ENCODE data around the gene MAPK1IP1L.
"Not testable (repeated sequence)": the region's sequence is repeated elsewhere in the genome, so short reads cannot be mapped to it uniquely, and the experiment has no call there.

MAPK1IP1L gene

DNA sequence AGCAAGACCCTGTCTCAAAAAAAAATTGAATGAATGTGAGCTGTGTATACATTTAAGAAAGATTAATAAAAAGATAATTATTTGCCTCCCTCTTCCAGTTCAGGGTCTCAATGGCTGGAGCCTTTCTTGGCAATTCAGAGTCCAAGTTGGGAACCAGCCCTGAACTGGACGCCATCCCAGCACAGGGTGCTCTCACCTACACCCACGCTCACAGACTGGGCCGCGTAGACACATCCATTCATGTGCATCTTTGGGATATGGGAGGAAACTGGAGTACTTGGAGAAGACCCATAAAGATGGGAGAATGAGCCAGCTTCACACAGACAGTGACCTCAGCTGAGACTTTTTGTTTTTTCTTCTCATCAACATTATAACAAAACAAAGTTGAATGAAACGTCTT, 6.5 kb downstream of the MAPK1IP1L start:
- no peak for DNase-seq (ENCODE audit: low read depth)

DNA sequence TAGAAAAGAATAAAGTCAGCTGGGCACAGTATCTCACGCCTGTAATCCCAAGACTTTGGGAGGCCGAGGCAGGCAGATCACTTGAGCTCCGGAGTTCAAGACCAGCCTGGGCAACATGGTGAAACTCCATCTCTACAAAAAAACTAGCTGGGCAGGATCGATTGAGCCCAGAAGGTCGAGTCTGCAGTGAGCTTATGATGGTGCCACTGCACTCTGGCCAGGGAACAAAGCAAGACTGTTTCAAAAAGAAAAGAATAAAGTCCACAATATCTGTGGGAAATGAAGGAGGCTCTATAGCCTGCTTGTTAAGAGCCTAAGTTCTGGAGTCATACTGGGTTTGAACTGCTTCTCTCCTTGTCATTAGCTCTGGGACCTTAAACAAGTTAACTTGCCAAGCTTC, 7.9 kb downstream of the MAPK1IP1L start:
- DNase-seq (ENCODE audit: low read depth): no peak

DNA sequence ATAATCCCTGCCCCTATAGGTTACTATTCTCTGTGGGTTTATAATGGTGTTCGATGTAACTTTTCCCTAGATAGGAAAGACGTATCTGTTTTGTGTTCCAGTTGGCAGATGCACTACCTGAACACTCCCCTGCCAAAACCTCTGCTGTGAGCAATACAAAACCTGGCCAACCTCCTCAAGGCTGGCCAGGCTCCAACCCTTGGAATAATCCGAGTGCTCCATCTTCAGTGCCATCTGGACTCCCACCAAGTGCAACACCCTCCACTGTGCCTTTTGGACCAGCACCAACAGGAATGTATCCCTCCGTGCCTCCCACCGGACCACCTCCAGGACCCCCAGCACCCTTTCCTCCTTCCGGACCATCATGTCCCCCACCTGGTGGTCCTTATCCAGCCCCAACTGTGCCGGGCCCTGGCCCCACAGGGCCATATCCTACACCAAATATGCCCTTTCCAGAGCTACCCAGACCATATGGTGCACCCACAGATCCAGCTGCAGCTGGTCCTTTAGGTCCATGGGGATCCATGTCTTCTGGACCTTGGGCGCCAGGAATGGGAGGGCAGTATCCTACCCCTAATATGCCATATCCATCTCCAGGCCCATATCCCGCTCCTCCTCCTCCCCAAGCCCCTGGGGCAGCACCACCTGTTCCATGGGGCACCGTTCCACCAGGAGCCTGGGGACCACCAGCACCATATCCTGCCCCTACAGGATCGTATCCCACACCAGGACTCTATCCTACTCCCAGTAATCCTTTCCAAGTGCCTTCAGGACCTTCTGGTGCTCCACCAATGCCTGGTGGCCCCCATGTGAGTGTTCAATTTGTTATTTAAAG, 11.3 kb downstream of the MAPK1IP1L start:
- no peak for DNase-seq (ENCODE audit: low read depth)

DNA sequence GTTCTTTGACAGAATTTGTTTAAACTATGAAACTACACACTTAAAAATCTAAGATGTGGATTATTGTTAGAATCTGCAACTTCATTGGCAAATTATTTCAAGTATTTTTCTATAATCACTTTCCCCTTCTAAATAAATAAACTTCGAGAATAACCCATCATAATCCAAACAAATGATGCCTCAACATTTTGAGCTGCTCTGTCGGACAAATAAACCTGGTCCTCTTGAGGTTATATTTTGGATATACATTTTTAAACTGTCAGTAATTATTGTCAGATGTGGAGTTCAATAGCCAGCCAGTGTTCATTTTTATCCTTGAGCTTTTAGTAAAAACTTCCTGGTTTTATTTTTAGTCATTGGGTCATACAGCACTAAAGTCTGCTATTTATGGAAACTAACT, 13.4 kb downstream of the MAPK1IP1L start:
- DNase-seq (ENCODE audit: low read depth): not testable (repeated sequence)

DNA sequence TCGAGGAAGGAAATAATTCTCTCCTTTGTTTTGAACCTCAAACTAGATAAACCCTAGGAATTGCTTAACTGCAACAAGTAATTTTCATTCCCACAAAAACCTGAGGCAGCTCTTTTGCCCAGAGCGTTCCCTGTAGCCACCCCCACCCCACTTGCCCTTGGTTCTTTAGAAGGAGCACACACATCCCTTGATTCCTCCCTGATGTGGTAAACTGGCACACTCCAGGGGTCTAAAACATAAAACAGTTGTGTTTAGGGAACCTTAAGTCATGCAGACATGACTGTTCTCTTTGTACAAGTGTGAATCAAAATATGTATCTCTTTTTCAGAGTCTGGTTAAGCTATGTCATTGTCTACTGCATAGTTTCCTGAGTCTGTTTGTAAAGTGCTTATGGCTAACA, 14.0 kb downstream of the MAPK1IP1L start:
- DNase-seq (ENCODE audit: low read depth): no peak

DNA sequence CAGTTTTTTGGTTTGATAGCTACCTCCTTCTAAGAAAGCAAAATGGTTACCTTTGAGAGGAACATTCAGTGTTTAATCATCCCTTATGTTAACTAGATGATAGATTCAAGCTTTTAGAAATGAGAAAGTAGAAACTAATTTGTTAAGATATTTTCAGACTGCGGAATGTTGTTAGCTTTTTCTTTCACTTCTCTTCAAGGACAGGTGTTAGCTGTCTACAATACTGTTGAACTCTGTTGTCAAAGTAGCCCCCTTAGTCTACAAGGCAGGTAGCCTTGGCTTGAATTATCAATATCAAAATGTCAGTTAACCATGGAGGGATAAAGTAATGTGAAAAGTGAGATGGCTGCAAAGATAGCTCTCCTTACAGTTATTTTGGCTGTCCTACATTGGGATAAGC, 14.8 kb downstream of the MAPK1IP1L start:
- DNase-seq (ENCODE audit: low read depth): no peak

DNA sequence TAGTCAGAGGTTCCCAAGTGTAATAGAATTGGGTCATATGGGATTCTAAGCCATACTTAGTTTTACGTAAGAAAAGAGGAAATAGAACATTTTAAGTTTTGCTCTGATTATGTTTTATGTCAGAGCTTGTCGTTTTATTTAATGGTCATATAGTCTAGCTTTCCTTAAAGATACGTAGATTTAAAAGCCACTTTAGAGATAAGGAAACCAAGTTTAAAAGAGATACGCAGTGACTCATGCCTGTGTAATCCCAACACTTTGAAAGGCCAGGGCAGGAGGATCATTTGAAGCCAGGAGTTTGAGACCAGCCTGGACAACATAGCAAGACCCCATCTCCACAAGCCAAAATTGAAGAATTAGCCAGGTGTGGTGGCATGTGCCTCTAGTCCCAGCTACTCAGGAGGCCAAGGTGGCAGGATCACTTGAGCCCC, 19.5 kb downstream of the MAPK1IP1L start:
- DNase-seq (ENCODE audit: low read depth): no peak

DNA sequence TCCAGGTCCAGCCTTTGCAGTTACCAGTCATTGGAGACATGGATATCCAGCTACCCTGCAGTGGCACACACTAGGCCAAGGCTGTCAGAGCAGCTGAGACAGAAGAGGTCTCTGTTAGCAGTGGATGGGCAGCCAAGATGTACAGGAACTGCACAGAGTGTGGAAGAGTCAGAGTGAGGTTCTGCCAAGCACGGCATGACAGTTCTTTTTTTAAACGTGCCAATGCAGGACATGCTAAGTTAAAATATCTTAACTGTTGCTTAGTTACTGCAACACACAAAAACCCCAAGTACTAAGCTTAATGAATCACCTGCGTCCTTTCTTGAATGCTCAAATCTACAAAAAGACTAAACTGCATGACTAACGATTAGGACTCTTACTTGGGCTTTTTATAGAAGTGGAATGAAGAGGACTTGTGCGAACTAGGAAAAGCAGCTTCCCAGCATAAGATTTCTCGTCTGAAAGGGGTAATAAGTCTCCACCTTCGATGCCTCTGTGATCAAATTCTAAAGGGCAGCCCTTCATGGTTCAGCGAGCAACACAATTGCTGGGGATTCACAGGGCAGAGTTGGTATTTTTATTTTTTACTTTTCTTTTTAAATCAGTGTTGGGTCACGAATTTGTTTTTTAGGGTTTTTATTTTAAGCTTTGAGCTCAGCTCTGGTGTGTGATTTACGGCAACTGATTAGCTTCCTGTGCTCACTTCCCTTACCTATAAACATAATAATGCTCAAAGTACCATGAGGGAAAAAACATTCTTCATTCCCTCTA, 20.6 kb downstream of the MAPK1IP1L start:
- peak; percentile 62 for DNase-seq (ENCODE audit: low read depth)

DNA sequence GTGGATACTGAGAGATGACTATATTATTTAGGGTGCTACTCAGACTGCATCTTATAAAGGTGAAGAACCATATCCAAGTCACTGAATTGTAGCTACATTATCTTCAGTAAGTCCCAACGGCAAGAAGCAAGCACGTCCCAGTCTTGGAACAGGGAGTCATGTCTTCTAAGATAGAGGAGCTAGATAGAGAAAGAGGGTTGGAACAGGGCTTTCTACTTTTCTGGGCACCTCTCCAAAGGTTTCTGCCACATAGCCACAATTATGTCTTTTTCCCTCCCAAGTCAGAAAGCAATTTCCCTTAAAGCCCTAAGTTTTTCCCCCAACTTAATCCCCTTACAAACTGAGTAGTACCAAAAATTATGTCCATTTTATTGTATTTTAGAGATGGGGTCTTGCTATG, 22.4 kb downstream of the MAPK1IP1L start:
- no peak for DNase-seq (ENCODE audit: low read depth)

DNA sequence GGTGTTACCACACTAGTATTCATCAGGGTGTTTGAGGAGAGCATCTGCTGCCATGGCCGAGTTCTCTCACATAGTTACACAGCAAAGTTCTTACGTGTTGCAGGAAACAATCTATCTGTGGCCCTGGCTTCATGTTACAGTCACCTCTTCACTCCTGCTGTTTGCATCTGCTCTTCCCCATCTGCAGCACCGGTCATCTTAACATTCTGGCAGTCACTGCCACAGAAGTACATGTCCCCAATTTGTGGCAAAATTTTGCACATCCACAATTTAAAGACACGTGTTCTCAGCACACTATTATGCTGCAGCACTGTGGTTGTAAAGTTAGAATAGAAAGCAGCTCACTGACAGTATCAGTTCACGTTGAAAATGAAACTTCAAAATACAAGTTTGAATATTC, 23.2 kb downstream of the MAPK1IP1L start:
- DNase-seq (ENCODE audit: low read depth): no peak

DNA sequence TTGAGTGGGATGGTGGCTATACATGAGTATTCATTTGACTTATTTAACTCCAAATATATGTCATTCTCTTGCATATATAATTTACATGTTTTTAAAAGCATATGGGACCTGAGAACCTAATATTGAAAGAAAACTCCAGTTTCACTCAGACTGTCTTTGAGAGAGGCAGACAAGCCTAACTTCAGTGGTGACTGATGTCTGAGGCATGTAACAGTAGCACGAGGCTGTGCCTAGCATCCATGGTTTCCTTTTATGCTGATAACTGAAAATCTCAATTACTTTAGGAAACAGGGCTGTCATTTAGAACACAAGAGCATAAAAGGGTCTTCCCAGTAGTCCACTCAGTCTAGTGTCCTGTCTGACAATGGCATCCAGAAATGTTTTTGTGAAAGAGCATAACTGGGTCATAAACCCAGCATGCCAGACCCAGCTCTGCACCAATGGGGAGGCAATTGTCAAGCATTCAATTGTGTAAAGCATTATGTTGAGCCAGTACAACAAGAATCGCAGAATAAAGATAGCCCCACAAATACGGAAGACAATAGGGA, 24.3 kb downstream of the MAPK1IP1L start:
- DNase-seq (ENCODE audit: low read depth): no peak

DNA sequence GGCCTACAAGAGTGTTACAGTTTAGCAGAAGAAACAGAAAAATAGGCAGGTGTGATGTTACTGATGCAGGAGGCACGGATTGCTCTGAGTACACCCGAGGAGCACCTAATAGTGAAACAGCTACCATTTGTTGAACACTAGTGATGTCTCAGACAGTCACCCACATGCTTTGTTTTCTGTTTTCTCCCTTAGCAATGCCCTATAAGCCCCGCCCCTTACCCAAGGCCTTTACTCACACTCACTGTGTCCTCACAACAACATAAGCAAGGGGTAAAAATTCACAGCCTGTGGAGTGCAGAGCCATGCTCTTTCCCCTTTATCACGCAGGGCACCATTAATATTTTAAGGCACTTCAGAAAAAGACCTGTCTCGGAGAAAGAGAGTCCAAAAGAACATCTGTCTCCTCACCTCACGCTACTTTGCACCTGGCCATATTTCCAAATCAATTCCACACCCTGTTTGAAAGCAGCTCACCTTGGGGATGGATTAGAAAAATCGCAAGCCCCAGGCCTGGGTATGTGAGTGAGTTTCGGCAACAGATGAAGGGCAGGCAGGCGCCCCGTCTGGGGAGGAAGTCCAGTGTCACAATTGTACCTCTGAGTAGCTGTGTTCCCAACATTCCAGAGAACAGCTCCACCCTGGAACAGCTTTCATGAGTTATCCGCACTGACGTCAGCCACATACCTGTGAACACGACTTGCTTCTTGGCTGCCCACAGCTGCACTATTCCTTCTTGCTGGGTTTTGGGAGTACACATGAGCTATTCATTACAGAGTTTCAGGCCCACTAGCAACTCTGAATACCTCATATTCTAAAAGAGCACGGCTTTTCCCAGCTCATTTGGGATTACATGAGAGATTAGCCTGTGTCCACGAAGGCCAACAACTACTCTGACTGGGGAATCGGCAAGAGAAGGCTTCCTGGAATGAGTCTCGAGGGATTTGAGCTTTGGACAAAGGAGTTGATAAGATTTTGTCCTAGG, 26.0 kb downstream of the MAPK1IP1L start:
- no peak for DNase-seq (ENCODE audit: low read depth)

DNA sequence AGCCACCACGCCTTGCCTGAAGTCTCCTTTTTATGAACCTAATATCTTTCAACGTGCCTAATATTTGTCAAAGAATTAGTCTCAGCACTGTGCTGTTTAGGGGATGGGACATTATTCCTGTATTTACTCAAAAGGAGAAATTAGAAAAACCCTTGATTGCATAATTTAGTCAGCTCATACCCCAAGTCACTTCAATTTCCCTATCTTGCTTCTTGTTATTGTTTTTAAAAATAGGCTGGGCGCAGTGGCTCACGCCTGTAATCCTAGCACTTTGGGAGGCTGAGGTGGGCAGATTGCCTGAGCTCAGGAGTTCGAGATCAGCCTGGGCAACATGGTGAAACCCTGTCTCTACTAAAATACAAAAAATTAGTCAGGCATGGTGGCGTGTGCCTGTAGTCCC, 28.5 kb downstream of the MAPK1IP1L start:
- DNase-seq (ENCODE audit: low read depth): not testable (repeated sequence)

DNA sequence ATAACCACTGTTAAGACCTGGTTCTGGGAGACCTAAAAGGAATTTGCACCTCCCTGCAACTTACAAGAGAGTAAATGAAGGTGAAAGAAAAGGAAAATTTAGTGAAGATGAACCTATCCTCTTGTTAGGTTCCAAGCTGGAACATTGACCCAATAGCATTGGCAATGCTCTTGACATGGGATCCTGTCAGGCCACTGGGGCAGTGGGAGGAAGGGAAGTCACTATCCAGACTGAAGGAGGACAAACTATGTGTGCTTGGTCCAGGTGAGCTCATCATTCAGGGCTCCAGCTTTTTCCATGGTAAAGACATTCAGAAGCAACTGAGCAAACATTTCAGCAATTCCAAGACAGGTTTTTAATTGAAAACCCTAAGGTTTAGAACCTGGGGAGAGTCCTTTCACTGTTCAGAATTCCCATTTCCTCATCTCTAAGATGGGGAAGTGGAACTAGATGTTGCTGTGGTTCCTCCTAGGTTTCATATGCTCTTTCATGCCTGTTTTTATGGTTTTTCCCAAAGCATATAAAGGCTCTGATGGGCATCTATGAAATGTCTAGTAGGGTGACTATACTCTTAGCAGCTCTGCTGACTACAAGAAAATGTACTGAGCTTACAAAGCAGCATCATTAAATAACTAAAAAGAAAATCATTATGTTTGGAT, 33.1 kb downstream of the MAPK1IP1L start:
- DNase-seq (ENCODE audit: low read depth): no peak

DNA sequence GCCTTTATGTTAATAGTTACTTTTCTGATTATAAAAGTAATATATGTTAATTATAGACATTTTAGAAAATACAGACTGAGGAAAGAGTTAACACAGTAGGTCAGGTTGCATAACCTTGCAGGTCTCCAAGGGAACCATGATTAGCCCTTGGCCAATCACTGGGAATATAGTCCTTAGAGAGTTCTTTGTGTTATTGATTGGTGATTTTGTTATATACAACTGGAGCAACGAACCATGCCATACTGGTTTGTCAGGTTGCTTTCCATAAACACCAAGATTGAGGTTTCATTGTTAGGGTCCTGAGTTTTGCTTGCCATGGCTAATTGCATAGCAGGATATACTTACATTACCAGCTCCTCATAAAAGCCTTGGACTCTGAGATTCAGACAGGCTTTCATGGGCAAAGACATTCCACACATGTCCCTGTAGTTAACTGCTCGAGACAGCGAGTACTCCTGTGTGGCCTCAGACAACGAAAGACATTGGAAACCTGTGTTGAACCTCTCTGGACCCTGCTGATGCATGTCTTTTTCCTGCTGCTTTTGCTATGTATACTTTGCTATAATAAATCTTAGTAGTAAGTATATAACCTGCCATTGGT, 33.7 kb downstream of the MAPK1IP1L start:
- no peak for DNase-seq (ENCODE audit: low read depth)

DNA sequence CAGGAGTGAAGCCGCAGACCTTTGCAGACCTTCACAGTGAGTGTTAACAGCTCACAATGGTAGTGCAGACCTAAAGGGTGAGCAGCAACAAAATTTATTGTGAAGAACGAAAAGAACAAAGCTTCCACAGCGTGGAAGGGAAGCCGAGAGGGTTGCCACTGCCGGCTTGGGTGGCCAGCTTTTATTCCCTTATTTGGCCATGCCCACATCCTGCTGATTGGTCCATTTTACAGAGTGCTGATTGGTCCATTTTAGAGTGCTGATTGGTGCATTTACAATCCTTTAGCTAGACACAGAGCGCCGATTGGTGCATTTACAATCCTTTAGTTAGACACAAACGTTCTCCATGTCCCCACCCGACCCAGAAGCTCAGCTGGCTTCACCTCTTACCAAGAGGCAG, 35.5 kb downstream of the MAPK1IP1L start:
- no peak for DNase-seq (ENCODE audit: low read depth)

DNA sequence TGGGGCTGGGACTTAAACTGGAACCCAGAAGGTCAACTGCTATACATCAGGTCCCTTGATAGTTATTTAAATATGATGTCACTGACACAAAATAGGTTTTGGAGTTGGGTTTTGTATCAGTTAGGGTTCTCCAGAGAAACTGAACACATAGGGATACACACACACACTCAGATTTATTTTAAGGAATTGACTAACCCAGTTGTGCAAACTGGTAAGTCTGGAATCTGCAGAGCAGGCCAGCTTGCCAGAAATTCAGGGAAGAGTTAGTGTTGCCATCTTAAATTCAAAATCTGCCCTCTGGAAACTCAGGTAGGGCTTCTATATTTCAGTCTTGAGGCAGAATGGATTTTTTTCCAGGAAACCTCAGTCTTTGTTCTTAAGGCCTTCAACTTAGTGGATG, 36.9 kb downstream of the MAPK1IP1L start:
- no peak for DNase-seq (ENCODE audit: low read depth)

DNA sequence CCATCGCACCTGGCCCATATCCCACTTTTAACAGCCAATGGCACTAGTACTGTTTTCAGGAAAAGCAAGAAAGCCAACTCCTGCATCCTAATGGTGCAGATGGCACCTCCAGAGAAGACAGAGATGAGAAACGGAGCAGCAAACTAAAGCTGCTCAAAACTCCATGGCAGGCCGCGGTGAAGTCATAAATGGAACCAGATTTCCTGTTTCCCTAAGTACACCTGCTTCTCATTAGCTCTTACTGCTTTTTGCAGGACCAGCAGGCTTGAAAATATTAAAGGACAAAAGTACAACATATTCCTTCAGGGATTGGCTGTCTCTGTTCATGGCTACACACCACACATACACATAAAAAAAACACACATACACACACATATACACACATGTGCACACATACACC, 40.9 kb downstream of the MAPK1IP1L start:
- no peak for DNase-seq (ENCODE audit: low read depth)

DNA sequence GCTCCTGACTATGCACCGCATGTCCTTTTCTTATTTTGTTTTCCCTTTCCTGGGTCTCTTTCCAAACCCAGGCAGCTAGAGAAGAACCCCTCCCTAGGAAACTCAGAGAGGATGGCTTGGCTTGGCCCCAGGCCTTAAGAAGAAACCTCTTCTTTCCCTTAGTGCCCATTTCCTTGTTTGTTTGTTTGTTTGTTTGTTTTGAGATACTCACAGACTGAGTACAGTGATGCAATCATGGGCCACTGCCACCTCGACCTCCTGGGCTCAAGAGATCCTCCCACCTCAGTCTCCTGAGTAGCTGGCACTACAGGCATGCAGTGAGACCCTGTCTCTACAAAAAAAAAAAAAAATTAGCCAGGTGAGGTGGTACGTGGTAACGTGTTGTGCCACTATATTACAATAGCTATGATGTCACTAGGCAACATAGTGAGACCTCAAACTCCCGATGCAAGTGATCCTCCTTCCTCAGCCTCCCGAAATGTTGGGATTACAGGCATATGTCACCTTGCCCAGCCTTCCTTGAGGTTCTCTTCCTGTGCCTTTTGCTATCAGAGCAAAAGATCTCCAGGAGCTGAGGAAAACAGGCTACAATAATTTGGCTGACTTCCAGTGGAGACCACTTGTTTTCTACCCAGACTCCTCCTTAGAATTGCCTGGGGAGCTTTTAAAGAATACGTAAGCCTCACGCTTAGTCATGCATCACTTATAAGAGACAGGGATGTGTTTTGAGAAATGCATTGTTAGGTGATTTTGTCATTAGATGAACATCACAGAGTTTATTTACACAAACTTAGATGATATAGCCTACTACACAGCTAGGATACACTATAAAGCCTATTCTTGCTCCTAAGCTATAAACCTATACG, 43.1 kb downstream of the MAPK1IP1L start:
- no peak for DNase-seq (ENCODE audit: low read depth)
